ENCODE results near the gene ANKRD60.

Gene ANKRD60

GRCh38 chr20:58228484-58229197, at the start of gene ANKRD60:
TSS of gene ANKRD60 (minus strand) at chr20:58228653. CDS start at chr20:58228653, 0 bp downstream.
- DNase-seq (ENCODE audit: low read depth in 2 of 2): peak in 1 of 2 experiments; percentile 21

- DNase-seq (ENCODE audit: low read depth in 2 of 2): no peak
These were observed 49.4 kb upstream of the ANKRD60 start for GRCh38 chr20:58277578-58278472.

GRCh38 chr20:58277107-58277506, 48.7 kb upstream of the ANKRD60 start:
- DNase-seq (ENCODE audit: low read depth in 2 of 2): no peak

GRCh38 chr20:58274384-58274783, 45.9 kb upstream of the ANKRD60 start:
- DNase-seq (ENCODE audit: low read depth in 2 of 2): no peak

GRCh38 chr20:58271606-58272351, 43.3 kb upstream of the ANKRD60 start:
- DNase-seq (ENCODE audit: low read depth in 2 of 2): peak in 1 of 2 experiments; percentile 37

GRCh38 chr20:58268936-58269619, 40.6 kb upstream of the ANKRD60 start:
- DNase-seq (ENCODE audit: low read depth in 2 of 2): no peak

GRCh38 chr20:58268421-58268821, 40.0 kb upstream of the ANKRD60 start:
- no peak for DNase-seq (ENCODE audit: low read depth in 2 of 2)

- DNase-seq (ENCODE audit: low read depth in 2 of 2): no peak
These were observed 39.1 kb upstream of the ANKRD60 start for GRCh38 chr20:58267389-58268215.

GRCh38 chr20:58264271-58264670, 35.8 kb upstream of the ANKRD60 start:
- no peak for DNase-seq (ENCODE audit: low read depth in 2 of 2)

GRCh38 chr20:58261660-58262059, 33.2 kb upstream of the ANKRD60 start:
- no peak for DNase-seq (ENCODE audit: low read depth in 2 of 2)

GRCh38 chr20:58260006-58260405, 31.6 kb upstream of the ANKRD60 start:
- no peak for DNase-seq (ENCODE audit: low read depth in 2 of 2)

GRCh38 chr20:58256842-58257241, 28.4 kb upstream of the ANKRD60 start:
- no peak for DNase-seq (ENCODE audit: low read depth in 2 of 2)

GRCh38 chr20:58256307-58256706, 27.9 kb upstream of the ANKRD60 start:
- DNase-seq (ENCODE audit: low read depth in 2 of 2): no peak

GRCh38 chr20:58254890-58255289, 26.4 kb upstream of the ANKRD60 start:
- DNase-seq (ENCODE audit: low read depth in 2 of 2): no peak

- DNase-seq (ENCODE audit: low read depth in 2 of 2): no peak
These were observed 23.6 kb upstream of the ANKRD60 start for GRCh38 chr20:58251979-58252591.

GRCh38 chr20:58251348-58251978, 23.0 kb upstream of the ANKRD60 start:
- no peak for DNase-seq (ENCODE audit: low read depth in 2 of 2)

GRCh38 chr20:58246346-58246745, 17.9 kb upstream of the ANKRD60 start:
- DNase-seq (ENCODE audit: low read depth in 2 of 2): no peak

GRCh38 chr20:58245931-58246330, 17.5 kb upstream of the ANKRD60 start:
- no peak for DNase-seq (ENCODE audit: low read depth in 2 of 2)

- no peak for DNase-seq (ENCODE audit: low read depth in 2 of 2)
These were observed 16.9 kb upstream of the ANKRD60 start for GRCh38 chr20:58245181-58245891.

Measured in stimulated activated CD4-positive, alpha-beta T cell treated with anti-CD3 and anti-CD28 coated beads, Interleukin-12 subunit alpha, Interleukin-12 subunit beta, amount 100 ng/mL, for 24 hours (primary cell).